GM19023 (cell line): ENCODE results near the gene FLOT1.
A peak's percentile ranks its signal among the peaks of the same experiment; 100 is the strongest.

ENCODE experiments used
- ATAC-seq: cut with Tn5 transposase; IDR thresholded peaks from one replicate; pipeline ENCODE4 v1.9.1; 2021; ENCODE audit warnings: mild to moderate bottlenecking, moderate library complexity; ENCODE audit not compliant: unreplicated experiment

FLOT1 gene

GRCh38 chr6:30747902-30748769 lies 5.6 kb upstream of the FLOT1 start:
- ATAC-seq: no peak

GRCh38 chr6:30747300-30747687 lies 4.8 kb upstream of the FLOT1 start:
- ATAC-seq: no peak

- peak; percentile 29 for ATAC-seq
These were observed 1.7 kb upstream of the FLOT1 start, which contains the start of gene IER3 for GRCh38 chr6:30744054-30744805. Gene IER3 (minus strand): TSS chr6:30744547. CDS start chr6:30744518, 29 bp downstream.

- peak; percentile 23 for ATAC-seq
These were observed 889 bp upstream of the FLOT1 start for GRCh38 chr6:30743099-30744053.

- no peak for ATAC-seq
These were observed 635 bp downstream of the FLOT1 start for GRCh38 chr6:30741789-30742315.

- ATAC-seq: no peak
These were observed 1.3 kb downstream of the FLOT1 start for GRCh38 chr6:30741063-30741779.

- no peak for ATAC-seq
These were observed 2.0 kb downstream of the FLOT1 start for GRCh38 chr6:30740540-30740870.

GRCh38 chr6:30738532-30738931 lies 4.0 kb downstream of the FLOT1 start:
- no peak for ATAC-seq

GRCh38 chr6:30735668-30736314 lies 6.7 kb downstream of the FLOT1 start:
- no peak for ATAC-seq

- no peak for ATAC-seq
These were observed 10.1 kb downstream of the FLOT1 start for GRCh38 chr6:30732237-30732943.

- no peak for ATAC-seq
These were observed 11.7 kb downstream of the FLOT1 start for GRCh38 chr6:30730601-30731435.

- no peak for ATAC-seq
These were observed 14.4 kb downstream of the FLOT1 start for GRCh38 chr6:30727920-30728553.

GRCh38 chr6:30726506-30727413 lies 15.7 kb downstream of the FLOT1 start:
- ATAC-seq: no peak

- ATAC-seq: no peak
These were observed 16.6 kb downstream of the FLOT1 start for GRCh38 chr6:30725713-30726505.

- no peak for ATAC-seq
These were observed 17.4 kb downstream of the FLOT1 start for GRCh38 chr6:30724906-30725667.
